Tibial nerve (tissue), 3 donors: ENCODE measurements around the gene PTPRT.

Source experiments
- CTCF ChIP-seq, 5 experiments: fragments of 200-600 bp in 3 of 5; fragments of 450-650 bp in 2 of 5; sonication (generic) in 3 of 5; IDR thresholded peaks; one replicate each; pipeline ENCODE4 v1.5.1; 2016 to 2019; ENCODE audit warnings: antibody characterized with exemption in 5 of 5, mild to moderate bottlenecking in 3 of 5, moderate library complexity in 2 of 5
- POLR2A ChIP-seq, 2 donors: fragments of 450-650 bp; IDR thresholded peaks; one replicate each; pipeline ENCODE4 v1.6.1; 2017; ENCODE audit warnings: antibody characterized with exemption in 2 of 2, mild to moderate bottlenecking in 2 of 2, moderate library complexity in 2 of 2

GRCh38 chr20:42111349-42111748, 1078.4 kb downstream of the PTPRT start:
- no peak for TF ChIP-seq CTCF (IDR thresholded peaks at IDR 0.05)
- TF ChIP-seq POLR2A (IDR thresholded peaks at IDR 0.05) = no peak
